H1 (cell line): ENCODE results near the gene SLC26A9. TPM values are rescaled to one million over a fixed set of nuclear protein-coding genes. Genes with fewer than 3 reads are reported as not detected.

ENCODE experiments used
- CTCF ChIA-PET: fragments of 300-600 bp; sonication (Branson Sonifier 250); formaldehyde crosslinking; loops from one replicate; lab custom pipeline; 2021; ENCODE audit not compliant: partially characterized antibody; lab: Charles Lee
- POLR2A ChIA-PET: fragments of 300-600 bp; sonication (Branson Sonifier 250); formaldehyde crosslinking; loops from one replicate; lab custom pipeline; 2021; ENCODE audit warnings: inconsistent platforms; ENCODE audit not compliant: partially characterized antibody; lab: Charles Lee
- DNase-seq, 2 experiments: peaks; one replicate each; pipeline versions ENCODE4 v3.0.0 to v3.0.0-alpha.2; 2010 to 2022; ENCODE audit warnings: low spot score in 2 of 2, low read depth in 1 of 2, mixed read lengths in 1 of 2
- FAIRE-seq: peaks from 2 replicates; lab custom pipeline; 2011; peaks lifted over from hg19 to GRCh38; lab: Jason Lieb, UNC
- H2AFZ ChIP-seq: 2 replicates; pipeline ENCODE4 v1.8.1; 2012; ENCODE audit warnings: low read length, inconsistent platforms
- H2AK5ac ChIP-seq: 2 replicates; pipeline ENCODE4 v1.6.1; 2013; ENCODE audit warnings: low read depth, low read length
- H2BK120ac ChIP-seq: replicated peaks from 2 replicates; pipeline ENCODE3; 2013; ENCODE audit warnings: low read depth, low read length, inconsistent platforms
- H2BK12ac ChIP-seq: 2 replicates; pipeline ENCODE4 v1.6.1; 2013; ENCODE audit warnings: low read depth, low read length
- H2BK15ac ChIP-seq: 2 replicates; pipeline ENCODE4 v1.6.1; 2013; ENCODE audit warnings: low read length
- H2BK20ac ChIP-seq: 2 replicates; pipeline ENCODE4 v1.6.1; 2013; ENCODE audit warnings: low read length
- H2BK5ac ChIP-seq: 2 replicates; pipeline ENCODE4 v1.6.1; 2013; ENCODE audit warnings: low read depth, low read length
- H3K14ac ChIP-seq: 2 replicates; pipeline ENCODE4 v1.6.1; 2013; ENCODE audit warnings: inconsistent platforms; ENCODE audit not compliant: insufficient read length
- H3K18ac ChIP-seq: 2 replicates; pipeline ENCODE4 v1.6.1; 2013; ENCODE audit warnings: low read length; ENCODE audit errors: extremely low read depth
- H3K23ac ChIP-seq: 2 replicates; pipeline ENCODE4 v1.6.1; 2013; ENCODE audit warnings: inconsistent platforms; ENCODE audit not compliant: insufficient read length
- H3K23me2 ChIP-seq: 2 replicates; pipeline ENCODE4 v1.6.1; 2013; ENCODE audit warnings: low read depth, low read length
- H3K27ac ChIP-seq: 2 replicates; pipeline ENCODE4 v1.6.1; 2011; ENCODE audit warnings: low read depth, low read length, inconsistent platforms
- H3K27me3 ChIP-seq, 4 experiments: replicated peaks in 1 of 4; 1 replicate in 1 of 4; 2 replicates in 3 of 4; pipeline versions ENCODE4 v1.6.1 to v1.8.1; 2011 to 2013; ENCODE audit warnings: low read length in 3 of 4, mild to moderate bottlenecking in 3 of 4, inconsistent platforms in 2 of 4, mixed read lengths in 2 of 4, moderate library complexity in 1 of 4; ENCODE audit not compliant: control insufficient read depth in 3 of 4, insufficient read depth in 3 of 4; ENCODE audit errors: extremely low read depth in 1 of 4
- H3K36me3 ChIP-seq, 4 experiments: 2 replicates each; pipeline versions ENCODE4 v1.6.1 to v1.8.1; 2011 to 2013; ENCODE audit warnings: mild to moderate bottlenecking in 4 of 4, low read length in 3 of 4, moderate library complexity in 2 of 4, control low read depth in 1 of 4, inconsistent platforms in 1 of 4; ENCODE audit not compliant: insufficient read depth in 4 of 4, control insufficient read depth in 2 of 4
- H3K4ac ChIP-seq: replicated peaks from 2 replicates; pipeline ENCODE3; 2013; ENCODE audit warnings: low read length, low read depth, mixed read lengths, inconsistent platforms; ENCODE audit not compliant: insufficient read length
- H3K4me1 ChIP-seq, 4 experiments: replicated peaks in 1 of 4; 1 replicate in 1 of 4; 2 replicates in 3 of 4; pipeline versions ENCODE4 v1.6.1 to v1.8.1; 2011 to 2013; ENCODE audit warnings: low read length in 3 of 4, inconsistent platforms in 2 of 4, mixed read lengths in 1 of 4; ENCODE audit not compliant: insufficient read depth in 4 of 4, control insufficient read depth in 3 of 4
- H3K4me2 ChIP-seq, 2 experiments: 2 replicates each; pipeline versions ENCODE4 v1.6.1 to v1.8.1; 2011 to 2013; ENCODE audit warnings: low read depth in 2 of 2, low read length in 2 of 2, control low read depth in 1 of 2, inconsistent platforms in 1 of 2, mild to moderate bottlenecking in 1 of 2; ENCODE audit not compliant: insufficient read depth in 1 of 2
- H3K4me3 ChIP-seq, 4 experiments: fragments of 200-600, 300-600 bp in 1 of 4; sonication (generic), shearing (Covaris generic), sonication (Bioruptor Twin) in 1 of 4; 2 replicates each; pipeline versions ENCODE4 v1.5.1 to v1.8.1; 2011 to 2016; ENCODE audit warnings: low read length in 4 of 4, low read depth in 3 of 4, control low read depth in 2 of 4, inconsistent platforms in 2 of 4, mild to moderate bottlenecking in 2 of 4, mixed read lengths in 1 of 4, moderate library complexity in 1 of 4; ENCODE audit not compliant: insufficient read depth in 2 of 4; ENCODE audit errors: extremely low read depth in 1 of 4
- H3K56ac ChIP-seq: replicated peaks from 2 replicates; pipeline ENCODE3; 2013; ENCODE audit warnings: low read depth, mild to moderate bottlenecking, mixed read lengths, low read length, inconsistent platforms; ENCODE audit not compliant: insufficient read length
- H3K79me1 ChIP-seq: 2 replicates; pipeline ENCODE4 v1.6.1; 2013; ENCODE audit warnings: low read depth, low read length, control low read depth
- H3K79me2 ChIP-seq, 2 experiments: 2 replicates each; pipeline versions ENCODE4 v1.6.1 to v1.8.1; 2012 to 2013; ENCODE audit warnings: low read length in 2 of 2, mild to moderate bottlenecking in 2 of 2, inconsistent platforms in 1 of 2; ENCODE audit not compliant: insufficient read depth in 2 of 2, control insufficient read depth in 1 of 2
- H3K9ac ChIP-seq, 4 experiments: replicated peaks in 1 of 4; 1 replicate in 1 of 4; 2 replicates in 3 of 4; pipeline versions ENCODE4 v1.6.1 to v1.8.1; 2011 to 2013; ENCODE audit warnings: low read depth in 3 of 4, low read length in 3 of 4, control low read depth in 2 of 4, mild to moderate bottlenecking in 2 of 4, moderate library complexity in 2 of 4, inconsistent platforms in 1 of 4; ENCODE audit errors: extremely low read depth in 1 of 4
- H3K9me3 ChIP-seq, 2 experiments: 2 replicates each; pipeline versions ENCODE4 v1.6.1 to v1.8.1; 2012 to 2013; ENCODE audit warnings: mild to moderate bottlenecking in 2 of 2, moderate library complexity in 2 of 2, control low read depth in 1 of 2, inconsistent platforms in 1 of 2, low read depth in 1 of 2, low read length in 1 of 2, mixed read lengths in 1 of 2; ENCODE audit not compliant: insufficient read depth in 2 of 2
- H4K20me1 ChIP-seq, 2 experiments: replicated peaks in 1 of 2; 2 replicates each; pipeline versions ENCODE3 to v1.8.1; 2011 to 2013; ENCODE audit warnings: inconsistent platforms in 2 of 2, low read length in 2 of 2, mild to moderate bottlenecking in 1 of 2; ENCODE audit not compliant: insufficient read depth in 2 of 2, control insufficient read depth in 1 of 2
- H4K5ac ChIP-seq: 2 replicates; pipeline ENCODE4 v1.6.1; 2013; ENCODE audit warnings: low read length, low read depth, mixed read lengths, inconsistent platforms; ENCODE audit not compliant: insufficient read length
- H4K8ac ChIP-seq: 2 replicates; pipeline ENCODE4 v1.8.0; 2013; ENCODE audit warnings: mild to moderate bottlenecking, moderate library complexity, low read length, inconsistent platforms; ENCODE audit not compliant: insufficient read depth; ENCODE audit errors: extremely low read depth
- H4K91ac ChIP-seq: replicated peaks from 2 replicates; pipeline ENCODE3; 2013; ENCODE audit warnings: low read length, mixed read lengths, inconsistent platforms; ENCODE audit not compliant: insufficient read length
- ASH2L ChIP-seq: fragments of 200-600, 300-600 bp; sonication (generic); IDR thresholded peaks from one replicate; pipeline ENCODE4 v1.7.1; 2017; ENCODE audit warnings: low read length
- BACH1 ChIP-seq: IDR thresholded peaks from 2 replicates; pipeline ENCODE4 v1.6.1; 2012; ENCODE audit warnings: low read length, improper control_type of control experiment
- CREB1 ChIP-seq: IDR thresholded peaks from 2 replicates; pipeline ENCODE4 v1.6.1; 2012; ENCODE audit warnings: inconsistent platforms
- GTF2F1 ChIP-seq: IDR thresholded peaks from 2 replicates; pipeline ENCODE4 v1.6.1; 2012; ENCODE audit warnings: low read depth, low read length, improper control_type of control experiment, borderline replicate concordance
- KDM5A ChIP-seq: fragments of 200-600 bp; IDR thresholded peaks from 2 replicates; pipeline ENCODE4 v1.7.1; 2012; ENCODE audit warnings: mild to moderate bottlenecking, low read length, inconsistent platforms, mixed read lengths
- MAFK ChIP-seq: IDR thresholded peaks from 2 replicates; pipeline ENCODE4 v1.6.1; 2012; ENCODE audit warnings: low read depth, mild to moderate bottlenecking, improper control_type of control experiment, low read length
- ZNF274 ChIP-seq: IDR thresholded peaks from 2 replicates; pipeline ENCODE4 v1.7.0; 2012; ENCODE audit warnings: low read length, borderline replicate concordance; ENCODE audit errors: extremely low read depth
- WGBS, 2 experiments: shearing (Covaris generic) in 1 of 2; methylation state at CpG; one replicate each; pipeline versions ENCODE4 v1.1.6 to v1.1.7; 2013 to 2015; ENCODE audit warnings: low lambda C conversion rate in 2 of 2, mixed read lengths in 2 of 2, inconsistent platforms in 1 of 2, low coverage in 1 of 2, missing lambda C conversion rate in 1 of 2; ENCODE audit not compliant: insufficient replicate concordance in 2 of 2, insufficient coverage in 1 of 2, insufficient read length in 1 of 2; ENCODE audit errors: extremely low coverage in 1 of 2, missing lambda C conversion rate in 1 of 2; 5-methylcytosine and 5-hydroxymethylcytosine counted together
- polyA plus RNA-seq, 7 experiments: library from polyadenylated mRNA; depleted of rRNA in 3 of 7; stranded (reverse) in 5 of 7; unstranded in 2 of 7; fragments of >200 nt in 5 of 7; fragments of 200-250 nt in 2 of 7; gene quantifications; 1 replicate in 5 of 7; 2 replicates in 1 of 7; 4 replicates in 1 of 7; pipeline versions ENCODE4 v1.2.1 to v1.2.3, GENCODE V29; 2011 to 2013; ENCODE audit warnings: missing spikeins in 2 of 7, mixed read lengths in 2 of 7
- total RNA-seq: library from RNA; stranded (reverse); fragmentation: NEBNext Ultra II Directional; extraction: Animal tissue kit (Norgen Biotek cat#: 25700); gene quantifications from 2 replicates; pipeline ENCODE4 v1.2.1, GENCODE V29; 2021
- TF ChIP-seq, protein P1 (sequence below): IDR thresholded peaks from 2 replicates; pipeline ENCODE4 v1.6.1; 2011; ENCODE audit warnings: low read depth, mild to moderate bottlenecking, low read length; ENCODE audit not compliant: insufficient read depth

The SLC26A9 gene
- total and polyA plus RNA-seq, 2 of the 8 experiments (the other 6 are each of a cell fraction or from before 2014, with no cell fraction given) = not detected

DNA sequence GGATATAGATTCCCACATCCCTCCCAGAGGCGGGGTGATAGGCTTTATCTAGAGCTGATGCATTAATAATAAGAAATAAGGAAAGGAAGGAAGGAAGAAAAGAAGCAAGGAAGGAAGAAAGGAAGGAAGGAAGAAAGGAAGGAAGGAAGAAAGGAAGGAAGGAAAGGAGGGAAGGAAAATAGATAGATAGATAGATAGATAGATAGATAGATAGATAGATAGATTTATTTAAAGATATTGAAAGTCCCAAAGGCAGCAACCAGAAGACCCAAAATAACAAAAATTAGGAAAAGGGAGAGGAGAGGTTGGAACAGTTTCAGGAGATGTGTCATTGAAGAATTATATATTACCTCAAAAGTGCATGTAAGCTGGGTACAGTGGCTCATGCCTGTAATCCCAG is 12.2 kb upstream of the SLC26A9 start:
- H3K79me2 ChIP-seq = no peaks in the 10 kb centered on the region
- CTCF ChIA-PET = interaction anchor here (0.5 to 2.1 kb wide), 4 partner anchors 22 to 298 kb away, joined by 3 to 7 read pairs (median 4); no protein-coding TSS in a partner anchor
- H3K4ac ChIP-seq = no peak overlapping the region
- no peak overlapping the region for H3K56ac ChIP-seq
- no peaks in the 10 kb centered on the region for H3K9me3 ChIP-seq
- H4K20me1 ChIP-seq = peaks cover 0 to 2% of the 10 kb centered on the region in 2 experiments
- H2AFZ ChIP-seq = no peak overlapping the region
- no peak overlapping the region for H2BK12ac ChIP-seq
- no peak overlapping the region for H3K9ac ChIP-seq
- H3K4me1 ChIP-seq = peaks cover 0 to 6% (median 6%) of the 10 kb centered on the region in 4 experiments; a peak in 5 of 7 replicates
- no peak overlapping the region for H3K4me3 ChIP-seq
- H3K14ac ChIP-seq = no peak overlapping the region
- FAIRE-seq (no peak), DNase-seq (no peak)
- H2BK20ac ChIP-seq = no peak overlapping the region
- no peak overlapping the region for H4K8ac ChIP-seq
- H3K27ac ChIP-seq = no peak overlapping the region
- H4K5ac ChIP-seq = no peak overlapping the region
- peaks cover 0 to 2% (median 0%) of the 10 kb centered on the region in 4 experiments; a peak in 2 of 7 replicates for H3K27me3 ChIP-seq
- no peaks in the 10 kb centered on the region for H3K23me2 ChIP-seq
- no peak for TF ChIP-seq BACH1
- TF ChIP-seq ASH2L = no peak
- no peak for TF ChIP-seq MAFK
- TF ChIP-seq CREB1 = no peak
- TF ChIP-seq KDM5A = no peak
- TF ChIP-seq GTF2F1 = no peak
- TF ChIP-seq, protein P1, sequence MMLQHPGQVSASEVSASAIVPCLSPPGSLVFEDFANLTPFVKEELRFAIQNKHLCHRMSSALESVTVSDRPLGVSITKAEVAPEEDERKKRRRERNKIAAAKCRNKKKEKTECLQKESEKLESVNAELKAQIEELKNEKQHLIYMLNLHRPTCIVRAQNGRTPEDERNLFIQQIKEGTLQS = no peak
- TF ChIP-seq ZNF274 = no peak
- H2BK120ac ChIP-seq = no peak overlapping the region
- H3K4me2 ChIP-seq = no peak overlapping the region
- H4K91ac ChIP-seq = no peak overlapping the region
- H2BK5ac ChIP-seq = no peak overlapping the region
- POLR2A ChIA-PET = interaction anchor here (0.6 kb wide), 1 partner anchor 190 kb away, joined by 3 read pairs; no protein-coding TSS in a partner anchor
- no peak overlapping the region for H3K18ac ChIP-seq
- no peak overlapping the region for H3K23ac ChIP-seq
- H3K79me1 ChIP-seq = no peaks in the 10 kb centered on the region
- no peak overlapping the region for H2AK5ac ChIP-seq
- H3K36me3 ChIP-seq = no peaks in the 10 kb centered on the region
- no peak overlapping the region for H2BK15ac ChIP-seq
- 82% methylated on average over 1 of the region's 1 CpG; no CpG with 5 or more reads in 1 of the 2 experiments for WGBS, 2 experiments
